H1 (cell line): ENCODE data around the gene NR1I3. TPM values are rescaled to one million over a fixed set of nuclear protein-coding genes. Genes with fewer than 3 reads are reported as not detected.

ENCODE experiments used
- CREB1 ChIP-seq: IDR thresholded peaks from 2 replicates; pipeline ENCODE4 v1.6.1; 2012; ENCODE audit warnings: inconsistent platforms
- KDM4A ChIP-seq: IDR thresholded peaks from one replicate; pipeline ENCODE4 v1.7.1; 2012; ENCODE audit warnings: low read depth, mild to moderate bottlenecking, moderate library complexity, low read length, inconsistent platforms; ENCODE audit not compliant: severe bottlenecking
- RNF2 ChIP-seq: fragments of 200-900, 300-1000 bp; sonication (generic); IDR thresholded peaks from 2 replicates; pipeline ENCODE4 v1.7.1; 2016; ENCODE audit warnings: borderline replicate concordance, low read depth, mild to moderate bottlenecking, antibody characterized with exemption, low read length; ENCODE audit not compliant: poor library complexity, severe bottlenecking; ENCODE audit errors: missing control alignments
- SP1 ChIP-seq: IDR thresholded peaks from 2 replicates; pipeline ENCODE4 v1.6.1; 2011; ENCODE audit warnings: low read depth, low read length
- YY1 ChIP-seq: IDR thresholded peaks from 2 replicates; pipeline ENCODE4 v1.6.1; 2011; ENCODE audit warnings: low read depth, mild to moderate bottlenecking, low read length
- polyA plus RNA-seq, 7 experiments: library from polyadenylated mRNA; depleted of rRNA in 3 of 7; stranded (reverse) in 5 of 7; unstranded in 2 of 7; fragments of >200 nt in 5 of 7; fragments of 200-250 nt in 2 of 7; gene quantifications; 1 replicate in 5 of 7; 2 replicates in 1 of 7; 4 replicates in 1 of 7; pipeline versions ENCODE4 v1.2.1 to v1.2.3, GENCODE V29; 2011 to 2013; ENCODE audit warnings: missing spikeins in 2 of 7, mixed read lengths in 2 of 7
- total RNA-seq: library from RNA; stranded (reverse); fragmentation: NEBNext Ultra II Directional; extraction: Animal tissue kit (Norgen Biotek cat#: 25700); gene quantifications from 2 replicates; pipeline ENCODE4 v1.2.1, GENCODE V29; 2021

The NR1I3 gene
- total and polyA plus RNA-seq, 2 of the 8 experiments (the other 6 are each of a cell fraction or from before 2014, with no cell fraction given) = not detected

GRCh38 chr1:161222175-161223019, 15.6 kb downstream of the NR1I3 start (continued):
- TF ChIP-seq RNF2 = no peak
- TF ChIP-seq CREB1 = no peak
- TF ChIP-seq YY1 = no peak
- TF ChIP-seq SP1 = no peak
- no peak for TF ChIP-seq KDM4A
- TF ChIP-seq, all 59 proteins: peak for 0
